Spleen (tissue), 11 donors: ENCODE results near the gene ZCCHC4. TPM values are rescaled to one million over a fixed set of nuclear protein-coding genes. Genes with fewer than 3 reads are reported as not detected.

Experiments
- DNase-seq: peaks from one replicate; pipeline ENCODE4 v3.0.0-alpha.2; 2020
- H3K27ac ChIP-seq, 8 donors: fragments of 200-600 bp; sonication (generic) in 7 of 8; 1 replicate in 4 of 8; 2 replicates in 4 of 8; pipeline versions ENCODE4 v1.5.0 to v1.8.0; 2016 to 2021; ENCODE audit warnings: inconsistent platforms in 4 of 8, mild to moderate bottlenecking in 4 of 8, moderate library complexity in 1 of 8
- H3K27me3 ChIP-seq, 7 donors: fragments of 200-600 bp; sonication (generic) in 6 of 7; replicated peaks in 1 of 7; 1 replicate in 4 of 7; 2 replicates in 3 of 7; pipeline versions ENCODE4 v1.5.0 to v1.8.0; 2016 to 2021; ENCODE audit warnings: inconsistent platforms in 3 of 7, mild to moderate bottlenecking in 1 of 7
- H3K36me3 ChIP-seq, 6 donors: fragments of 200-600 bp; sonication (generic) in 5 of 6; 1 replicate in 4 of 6; 2 replicates in 2 of 6; pipeline versions ENCODE4 v1.5.0 to v1.8.0; 2016 to 2021; ENCODE audit warnings: inconsistent platforms in 2 of 6
- H3K4me1 ChIP-seq, 6 donors: fragments of 200-600 bp; sonication (generic) in 5 of 6; 1 replicate in 3 of 6; 2 replicates in 3 of 6; pipeline versions ENCODE4 v1.5.0 to v1.8.0; 2016 to 2021; ENCODE audit warnings: inconsistent platforms in 3 of 6
- H3K4me3 ChIP-seq, 8 donors: fragments of 200-600 bp; sonication (generic) in 7 of 8; 1 replicate in 4 of 8; 2 replicates in 4 of 8; pipeline versions ENCODE4 v1.5.0 to v1.8.0; 2016 to 2021; ENCODE audit warnings: inconsistent platforms in 4 of 8, mild to moderate bottlenecking in 4 of 8, moderate library complexity in 2 of 8
- H3K9me3 ChIP-seq, 8 donors: fragments of 200-600 bp; sonication (generic) in 7 of 8; 1 replicate in 4 of 8; 2 replicates in 4 of 8; pipeline versions ENCODE4 v1.5.0 to v1.8.0; 2016 to 2021; ENCODE audit warnings: inconsistent platforms in 4 of 8
- POLR2A ChIP-seq, 3 donors: fragments of 450-650 bp; IDR thresholded peaks; one replicate each; pipeline ENCODE4 v1.5.1; 2017; ENCODE audit warnings: antibody characterized with exemption in 3 of 3, mild to moderate bottlenecking in 1 of 3
- POLR2AphosphoS5 ChIP-seq, 3 donors: sonication (generic); formaldehyde crosslinking; IDR thresholded peaks; one replicate each; pipeline ENCODE4 v1.5.1; 2017; ENCODE audit warnings: antibody characterized with exemption in 3 of 3
- WGBS, 5 donors: extraction: QIAGEN DNeasy Blood & Tissue Kit in 3 of 5; methylation state at CpG; one replicate each; pipeline versions ENCODE4 v1.1.5 to v1.1.7; 2013 to 2018; 5-methylcytosine and 5-hydroxymethylcytosine counted together
- intact Hi-C: fragments of 100-400 bp; cut with DNase I; formaldehyde crosslinking; loops from one replicate; pipeline ENCODE4 v1.15.0; 2023; ENCODE audit warnings: low total_unique reads
- polyA plus RNA-seq, 3 donors: library from polyadenylated mRNA; stranded (reverse); fragments of 200-250 nt; gene quantifications; one replicate each; pipeline ENCODE4 v1.2.1, GENCODE V29; 2013
- total RNA-seq, 7 donors: library from RNA; depleted of rRNA in 3 of 7; stranded (reverse); fragments of >200 nt in 3 of 7; fragmentation: NEBNext Ultra II Directional in 4 of 7; extraction: Animal tissue kit (Norgen Biotek cat#: 25700) in 4 of 7; gene quantifications; one replicate each; pipeline versions ENCODE4 v1.1.0 to v1.2.1, GENCODE V29; 2016 to 2021
- TF ChIP-seq, protein P1 (sequence below), 11 experiments: fragments of 200-600 bp in 7 of 11; fragments of 450-650 bp in 4 of 11; sonication (generic) in 4 of 11; IDR thresholded peaks in 8 of 11; conservative IDR thresholded peaks in 3 of 11; 1 replicate in 7 of 11; 2 replicates in 4 of 11; pipeline versions ENCODE4 v1.4.0 to v1.8.0; 2016 to 2021; ENCODE audit warnings: antibody characterized with exemption in 11 of 11, inconsistent platforms in 4 of 11, mild to moderate bottlenecking in 1 of 11
- donor health status: healthy with polysubstance abuse.
- donor health status: DM: no; HTN: no; CAD: no; lungs with moderate emphysema.
- donor health status: DM: no; HTN: no; CAD: no.
- donor health status: Bipolar disorder and iron deficiency.
- donor health status: healthy.
- donor health status: DM: no; HTN: no; CAD: no.
- donor health status: DM: yes; HTN: yes; CAD: no.

The ZCCHC4 gene
- total and polyA plus RNA-seq, 10 donors, result 5.6 to 14.7 (median 12.1) TPM

DNA sequence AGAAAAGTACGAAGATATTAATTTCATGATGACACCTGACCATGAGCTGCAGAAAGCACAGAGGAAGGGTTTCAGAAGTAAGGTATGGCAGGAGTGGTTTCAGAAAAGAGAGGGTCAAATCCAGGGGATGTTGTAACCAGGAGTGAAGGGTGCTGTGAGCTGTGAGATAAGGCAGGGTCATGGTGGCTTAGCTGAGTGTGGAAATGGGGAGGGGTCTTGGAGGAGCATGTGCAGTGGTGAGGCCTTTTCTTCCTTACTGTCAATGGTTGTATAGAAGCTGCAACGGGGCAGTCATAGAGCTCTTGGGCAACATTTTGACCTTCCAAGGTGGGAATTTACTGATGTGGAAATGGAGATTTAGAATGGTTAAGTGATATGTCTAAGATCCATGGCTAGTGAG lies 67.0 kb downstream of the ZCCHC4 start:
- intact Hi-C loops, result loop anchor here (10.0 kb wide), 1 partner anchor 205 kb away; no protein-coding TSS in a partner anchor

DNA sequence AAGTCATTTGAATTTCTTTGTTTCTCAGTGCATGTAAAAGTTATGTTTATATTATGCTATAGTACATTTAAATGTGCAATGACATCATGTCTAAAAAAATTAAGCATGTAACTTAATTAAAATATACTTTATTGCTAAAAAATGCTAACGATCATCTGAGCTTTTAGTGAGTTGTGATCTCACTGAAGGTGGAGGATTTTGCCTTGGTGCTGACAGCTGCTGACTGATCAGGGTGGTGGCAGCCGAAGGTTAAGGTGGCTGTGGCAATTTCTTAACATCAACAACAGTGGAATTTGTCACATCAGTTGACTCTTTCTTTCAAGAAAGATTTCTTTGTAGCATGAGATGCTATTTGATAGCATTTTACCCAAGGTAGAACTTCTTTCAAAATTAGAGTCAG lies 71.1 kb downstream of the ZCCHC4 start:
- peaks cover 0 to 91% (median 53%) of the 10 kb centered on the region in 6 donors for H3K36me3 ChIP-seq
- H3K9me3 ChIP-seq, result no peaks in the 10 kb centered on the region
- no peak overlapping the region for H3K27ac ChIP-seq
- WGBS, 5 donors, result 46 to 94% (median 76%) methylated on average over 2 of the region's 2 CpGs
- intact Hi-C loops, result no loop called here
- no peak for DNase-seq
- H3K4me1 ChIP-seq, result peaks cover under 1 to 14% (median 7%) of the 10 kb centered on the region in 6 donors
- no peak overlapping the region for H3K4me3 ChIP-seq
- no peaks in the 10 kb centered on the region for H3K27me3 ChIP-seq
- TF ChIP-seq POLR2AphosphoS5 (IDR thresholded peaks at IDR 0.05) (no peak), POLR2A (IDR thresholded peaks at IDR 0.05) (no peak)
- TF ChIP-seq, protein P1, sequence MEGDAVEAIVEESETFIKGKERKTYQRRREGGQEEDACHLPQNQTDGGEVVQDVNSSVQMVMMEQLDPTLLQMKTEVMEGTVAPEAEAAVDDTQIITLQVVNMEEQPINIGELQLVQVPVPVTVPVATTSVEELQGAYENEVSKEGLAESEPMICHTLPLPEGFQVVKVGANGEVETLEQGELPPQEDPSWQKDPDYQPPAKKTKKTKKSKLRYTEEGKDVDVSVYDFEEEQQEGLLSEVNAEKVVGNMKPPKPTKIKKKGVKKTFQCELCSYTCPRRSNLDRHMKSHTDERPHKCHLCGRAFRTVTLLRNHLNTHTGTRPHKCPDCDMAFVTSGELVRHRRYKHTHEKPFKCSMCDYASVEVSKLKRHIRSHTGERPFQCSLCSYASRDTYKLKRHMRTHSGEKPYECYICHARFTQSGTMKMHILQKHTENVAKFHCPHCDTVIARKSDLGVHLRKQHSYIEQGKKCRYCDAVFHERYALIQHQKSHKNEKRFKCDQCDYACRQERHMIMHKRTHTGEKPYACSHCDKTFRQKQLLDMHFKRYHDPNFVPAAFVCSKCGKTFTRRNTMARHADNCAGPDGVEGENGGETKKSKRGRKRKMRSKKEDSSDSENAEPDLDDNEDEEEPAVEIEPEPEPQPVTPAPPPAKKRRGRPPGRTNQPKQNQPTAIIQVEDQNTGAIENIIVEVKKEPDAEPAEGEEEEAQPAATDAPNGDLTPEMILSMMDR (IDR thresholded peaks at IDR 0.05 in 8 of 11, conservative IDR thresholded peaks at IDR 0.05 in 3 of 11), result no peak

More for the DNA sequence above, 67.0 kb downstream of the ZCCHC4 start:
- no peak overlapping the region for H3K27ac ChIP-seq
- WGBS, 5 donors, result 84 to 89% (median 87%) methylated on average over 2 of the region's 2 CpGs
- no peak for TF ChIP-seq POLR2AphosphoS5 (IDR thresholded peaks at IDR 0.05)
- no peak for TF ChIP-seq POLR2A (IDR thresholded peaks at IDR 0.05)
- TF ChIP-seq, protein P1 (IDR thresholded peaks at IDR 0.05 in 8 of 11, conservative IDR thresholded peaks at IDR 0.05 in 3 of 11), result no peak
- H3K36me3 ChIP-seq, result peaks cover 0 to 50% (median 33%) of the 10 kb centered on the region in 6 donors
- no peak for DNase-seq
- H3K9me3 ChIP-seq, result no peaks in the 10 kb centered on the region
- peaks cover 11 to 39% (median 19%) of the 10 kb centered on the region in 6 donors for H3K4me1 ChIP-seq
- H3K27me3 ChIP-seq, result no peaks in the 10 kb centered on the region
- no peak overlapping the region for H3K4me3 ChIP-seq

DNA sequence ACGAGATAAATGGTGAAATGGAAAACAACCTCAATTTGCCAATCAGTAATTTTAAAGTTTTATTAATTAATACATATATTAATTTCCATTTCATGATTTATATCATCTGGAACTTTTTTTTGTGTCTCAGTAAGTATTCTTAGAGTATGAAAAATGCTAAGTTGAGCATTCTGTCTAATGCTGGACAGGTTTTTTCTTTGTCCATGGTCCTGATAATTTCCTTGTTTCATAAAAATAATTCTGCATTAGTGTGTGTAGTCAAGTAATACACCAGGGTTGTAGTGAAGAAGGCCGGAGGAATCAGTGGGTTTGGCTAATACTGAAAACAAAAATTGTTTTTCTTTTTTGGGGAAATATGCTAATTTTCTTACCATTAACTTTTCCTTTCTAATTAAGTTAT lies 74.4 kb downstream of the ZCCHC4 start:
- no peak for DNase-seq
- no peaks in the 10 kb centered on the region for H3K27me3 ChIP-seq
- H3K4me1 ChIP-seq, result no peaks in the 10 kb centered on the region
- H3K4me3 ChIP-seq, result no peak overlapping the region
- intact Hi-C loops, result no loop called here
- TF ChIP-seq, protein P1 (IDR thresholded peaks at IDR 0.05 in 8 of 11, conservative IDR thresholded peaks at IDR 0.05 in 3 of 11), result no peak
- TF ChIP-seq POLR2AphosphoS5 (IDR thresholded peaks at IDR 0.05) (no peak), POLR2A (IDR thresholded peaks at IDR 0.05) (no peak)
- no peak overlapping the region for H3K27ac ChIP-seq
- no peaks in the 10 kb centered on the region for H3K9me3 ChIP-seq
- WGBS, 5 donors, result 90 to 93% (median 92%) methylated on average over 2 of the region's 2 CpGs
- peaks cover 0 to 100% (median 70%) of the 10 kb centered on the region in 6 donors for H3K36me3 ChIP-seq

- no peaks in the 10 kb centered on the region for H3K27me3 ChIP-seq
- 95 to 99% (median 97%) methylated on average over 3 of the region's 3 CpGs for WGBS, 5 donors
- peaks cover 0 to 10% (median 8%) of the 10 kb centered on the region in 8 donors for H3K9me3 ChIP-seq
- H3K36me3 ChIP-seq, result peaks cover 7 to 100% (median 91%) of the 10 kb centered on the region in 6 donors
- no peaks in the 10 kb centered on the region for H3K4me1 ChIP-seq
- H3K27ac ChIP-seq, result no peak overlapping the region
- intact Hi-C loops, result no loop called here
- no peak for DNase-seq
- TF ChIP-seq, protein P1 (IDR thresholded peaks at IDR 0.05 in 8 of 11, conservative IDR thresholded peaks at IDR 0.05 in 3 of 11), result no peak
- H3K4me3 ChIP-seq, result no peak overlapping the region
Measured at GRCh38 chr4:25397305-25397704, 84.7 kb downstream of the ZCCHC4 start.
